Lower lobe of right lung (tissue), 2 donors: ENCODE results near the gene GTPBP3. TPM values are rescaled to one million over a fixed set of nuclear protein-coding genes. Genes with fewer than 3 reads are reported as not detected.

Experiments used
- ATAC-seq, 2 donors: fragments of 200-7000 bp; cut with Tn5 transposase; one replicate each; pipeline ENCODE4 v1.9.1; 2020 to 2022; ENCODE audit warnings: mild to moderate bottlenecking in 2 of 2, moderate library complexity in 2 of 2
- DNase-seq: peaks from one replicate; pipeline ENCODE4 v3.0.0-alpha.2; 2020
- H3K27ac ChIP-seq: fragments of 200-600 bp; one replicate; pipeline ENCODE4 v1.8.0; 2022
- H3K27me3 ChIP-seq: fragments of 200-600 bp; one replicate; pipeline ENCODE4 v1.8.0; 2022; ENCODE audit warnings: low read depth
- H3K36me3 ChIP-seq: fragments of 200-600 bp; one replicate; pipeline ENCODE4 v1.8.0; 2022; ENCODE audit warnings: mild to moderate bottlenecking
- H3K4me1 ChIP-seq: fragments of 200-600 bp; one replicate; pipeline ENCODE4 v1.8.0; 2022
- H3K4me3 ChIP-seq: fragments of 200-600 bp; one replicate; pipeline ENCODE4 v1.8.0; 2022; ENCODE audit warnings: mild to moderate bottlenecking
- H3K9me3 ChIP-seq: fragments of 200-600 bp; one replicate; pipeline ENCODE4 v1.8.0; 2022
- intact Hi-C: fragments of 100-400 bp; cut with DNase I; formaldehyde crosslinking; loops from one replicate; pipeline ENCODE4 v1.11.0; 2022
- total RNA-seq: library from RNA; stranded (reverse); fragmentation: NEBNext Ultra II Directional; extraction: Animal tissue kit (Norgen Biotek cat#: 25700); gene quantifications from one replicate; pipeline ENCODE4 v1.2.1, GENCODE V29; 2021
- TF ChIP-seq, protein P1 (sequence below): fragments of 200-600 bp; IDR thresholded peaks from one replicate; pipeline ENCODE4 v1.8.0; 2022; ENCODE audit warnings: antibody characterized with exemption, mild to moderate bottlenecking
- donor health status: DM: no; HTN: yes; CAD: no; lungs with severe emphysema.

Gene GTPBP3
- total RNA-seq, 1 donor from 2014 or later = 21.0 TPM

DNA sequence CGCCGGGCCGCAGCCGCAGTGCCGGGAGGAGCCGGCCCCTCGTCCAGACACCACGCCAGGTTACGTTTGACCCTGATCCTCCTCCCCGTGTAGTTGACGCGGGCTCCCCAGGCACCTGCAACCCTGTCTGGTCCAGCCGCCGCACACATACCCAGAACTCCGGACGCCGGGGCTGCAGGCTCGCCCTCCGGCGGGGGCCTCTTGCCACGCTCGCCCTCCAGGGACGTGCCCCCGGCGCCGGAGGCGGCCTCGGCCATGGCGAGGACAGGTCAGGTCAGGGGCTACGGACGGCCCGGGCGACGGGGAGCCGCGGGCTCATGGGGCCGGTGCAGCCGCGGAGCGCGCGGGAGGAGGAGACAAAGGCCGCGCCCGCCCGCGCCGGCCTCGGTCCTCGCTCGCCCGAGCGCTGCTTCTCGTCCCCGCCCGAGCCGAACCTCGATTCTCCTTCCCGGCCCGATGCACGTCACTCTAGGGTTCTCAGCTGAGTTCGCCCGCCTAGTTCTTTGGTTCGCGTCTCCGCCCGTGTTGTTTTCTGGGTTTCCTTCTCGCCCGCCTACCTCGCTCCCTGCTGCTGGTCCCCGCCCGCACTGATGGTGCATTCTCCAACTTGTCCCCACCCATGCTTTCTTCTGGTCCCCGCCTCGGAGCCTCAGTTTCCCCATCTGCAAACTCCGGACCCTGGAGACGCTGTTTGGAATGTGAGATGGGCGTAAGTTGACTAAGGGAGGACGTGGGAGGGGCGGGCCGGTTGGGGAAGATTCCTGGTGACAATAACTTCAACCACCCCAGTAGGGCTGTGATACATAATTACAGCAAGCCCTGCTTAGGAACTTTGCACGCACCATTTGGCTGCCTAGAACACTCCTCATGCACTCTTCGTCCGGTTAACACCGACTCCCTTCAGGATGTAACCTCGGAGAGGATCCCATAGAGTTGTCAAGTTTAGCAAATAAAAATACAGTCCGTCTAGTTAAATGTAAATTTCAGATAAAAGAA is 2.6 kb upstream of the GTPBP3 start, which contains the start of gene ANO8:
ANO8 (minus strand) TSS at position 442 of the 996 bp plus-strand sequence; CDS start at position 257, 185 bp downstream.
- TF ChIP-seq, protein P1, sequence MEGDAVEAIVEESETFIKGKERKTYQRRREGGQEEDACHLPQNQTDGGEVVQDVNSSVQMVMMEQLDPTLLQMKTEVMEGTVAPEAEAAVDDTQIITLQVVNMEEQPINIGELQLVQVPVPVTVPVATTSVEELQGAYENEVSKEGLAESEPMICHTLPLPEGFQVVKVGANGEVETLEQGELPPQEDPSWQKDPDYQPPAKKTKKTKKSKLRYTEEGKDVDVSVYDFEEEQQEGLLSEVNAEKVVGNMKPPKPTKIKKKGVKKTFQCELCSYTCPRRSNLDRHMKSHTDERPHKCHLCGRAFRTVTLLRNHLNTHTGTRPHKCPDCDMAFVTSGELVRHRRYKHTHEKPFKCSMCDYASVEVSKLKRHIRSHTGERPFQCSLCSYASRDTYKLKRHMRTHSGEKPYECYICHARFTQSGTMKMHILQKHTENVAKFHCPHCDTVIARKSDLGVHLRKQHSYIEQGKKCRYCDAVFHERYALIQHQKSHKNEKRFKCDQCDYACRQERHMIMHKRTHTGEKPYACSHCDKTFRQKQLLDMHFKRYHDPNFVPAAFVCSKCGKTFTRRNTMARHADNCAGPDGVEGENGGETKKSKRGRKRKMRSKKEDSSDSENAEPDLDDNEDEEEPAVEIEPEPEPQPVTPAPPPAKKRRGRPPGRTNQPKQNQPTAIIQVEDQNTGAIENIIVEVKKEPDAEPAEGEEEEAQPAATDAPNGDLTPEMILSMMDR = no peak
- Histone ChIP-seq H3K4me3 (peak within 1 kb of the TSS; percentile 88), H3K27ac (peak within 1 kb of the TSS; percentile 81), H3K4me1 (peaks cover 33% of the 10 kb centered on the region), H3K36me3 (no peaks in the 10 kb centered on the region), H3K9me3 (no peaks in the 10 kb centered on the region), H3K27me3 (peaks cover under 1% of the 10 kb centered on the region)
- intact Hi-C loops = no loop called here
- DNase-seq = peak; percentile 96
- peak; percentile 82 to 89 for ATAC-seq

DNA sequence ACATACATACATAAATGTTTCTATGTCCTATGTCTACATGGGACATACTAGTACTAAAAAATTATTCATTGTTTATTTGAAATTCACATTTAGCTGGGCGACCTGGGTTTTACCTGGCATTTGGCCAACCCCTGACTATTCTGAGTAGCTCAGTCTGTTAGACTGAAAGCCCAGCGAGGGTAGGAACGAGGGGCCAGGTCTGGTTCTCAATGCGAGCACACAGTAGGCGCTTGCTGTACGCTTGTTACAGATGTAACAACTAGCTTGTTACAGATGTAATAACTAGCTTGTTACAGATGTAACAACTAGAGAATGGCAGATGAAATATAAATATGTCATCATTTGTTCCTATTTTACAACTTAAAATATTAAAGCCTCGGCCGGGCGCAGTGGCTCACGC is 1.8 kb upstream of the GTPBP3 start:
- no peaks in the 10 kb centered on the region for H3K9me3 ChIP-seq
- TF ChIP-seq, protein P1 = no peak
- H3K27me3 ChIP-seq = no peaks in the 10 kb centered on the region
- ATAC-seq (no peak), DNase-seq (no peak)
- no peak overlapping the region for H3K27ac ChIP-seq
- intact Hi-C loops = no loop called here
- no peaks in the 10 kb centered on the region for H3K36me3 ChIP-seq
- H3K4me1 ChIP-seq = peaks cover 33% of the 10 kb centered on the region
- no peak overlapping the region for H3K4me3 ChIP-seq

DNA sequence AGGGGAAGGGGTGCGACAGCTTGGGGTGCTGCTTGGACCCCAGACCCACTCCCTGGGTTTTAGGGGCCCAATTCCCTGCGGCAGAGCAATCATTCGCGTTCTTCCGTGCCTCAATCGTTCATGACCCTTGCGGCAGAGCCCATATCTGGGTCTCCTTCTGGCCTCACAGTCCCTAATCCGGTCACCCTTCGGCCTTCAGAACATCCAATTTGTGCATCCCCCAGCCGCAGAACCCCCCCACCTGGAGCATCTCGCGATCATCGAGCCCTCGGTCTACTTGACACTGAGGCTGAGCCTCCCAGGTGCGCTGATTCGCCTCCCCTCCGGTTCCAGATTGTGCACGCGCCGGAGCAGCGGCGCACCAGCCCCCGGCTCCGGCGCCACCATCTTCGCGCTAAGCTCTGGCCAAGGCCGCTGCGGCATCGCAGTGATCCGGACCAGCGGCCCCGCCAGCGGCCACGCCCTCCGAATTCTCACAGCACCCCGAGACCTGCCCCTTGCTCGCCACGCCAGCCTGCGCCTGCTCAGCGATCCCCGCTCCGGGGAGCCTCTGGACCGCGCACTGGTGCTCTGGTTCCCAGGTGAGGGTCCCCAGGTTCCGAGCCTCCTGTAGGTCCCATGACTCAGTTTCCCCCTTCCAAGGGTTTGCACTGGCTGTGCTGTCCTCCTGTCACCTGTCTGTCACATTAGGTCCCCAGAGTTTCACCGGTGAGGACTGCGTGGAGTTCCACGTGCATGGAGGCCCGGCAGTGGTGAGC is 501 bp downstream of the GTPBP3 start:
- intact Hi-C loops = no loop called here
- ATAC-seq (no peak), DNase-seq (no peak)
- no peaks in the 10 kb centered on the region for H3K27me3 ChIP-seq
- H3K36me3 ChIP-seq = peaks cover 8% of the 10 kb centered on the region
- peak overlapping the region; percentile 95 for H3K27ac ChIP-seq
- TF ChIP-seq, protein P1 = no peak
- peaks cover 33% of the 10 kb centered on the region for H3K4me1 ChIP-seq
- peak overlapping the region; percentile 96 for H3K4me3 ChIP-seq
- H3K9me3 ChIP-seq = no peaks in the 10 kb centered on the region

DNA sequence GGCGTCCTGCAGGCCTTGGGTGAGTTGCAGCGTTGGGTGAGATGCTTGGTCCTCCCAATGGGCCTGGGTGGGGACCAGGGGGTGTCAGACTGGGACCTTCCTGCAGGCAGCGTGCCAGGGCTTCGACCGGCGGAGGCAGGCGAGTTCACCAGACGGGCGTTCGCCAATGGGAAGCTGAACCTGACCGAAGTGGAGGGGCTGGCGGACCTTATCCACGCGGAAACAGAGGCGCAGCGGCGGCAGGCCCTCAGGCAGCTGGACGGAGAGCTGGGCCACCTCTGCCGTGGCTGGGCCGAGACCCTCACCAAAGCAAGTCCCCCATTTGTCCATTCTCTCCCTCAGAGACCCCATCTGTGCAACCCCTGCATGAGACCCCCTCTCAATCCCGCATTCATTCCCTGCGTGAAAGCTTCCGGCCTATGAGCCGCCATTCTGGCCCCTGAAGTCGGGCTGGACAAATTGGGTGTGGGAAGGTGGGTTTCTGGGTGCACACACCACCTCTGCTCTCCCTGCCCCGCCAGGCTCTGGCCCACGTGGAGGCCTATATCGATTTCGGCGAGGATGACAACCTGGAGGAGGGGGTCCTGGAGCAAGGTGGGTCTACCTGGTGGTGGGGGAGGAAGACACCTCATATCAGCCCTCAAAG is 1.2 kb downstream of the GTPBP3 start:
- no peaks in the 10 kb centered on the region for H3K27me3 ChIP-seq
- no peak overlapping the region for H3K27ac ChIP-seq
- H3K4me1 ChIP-seq = peaks cover 32% of the 10 kb centered on the region
- peaks cover 8% of the 10 kb centered on the region for H3K36me3 ChIP-seq
- DNase-seq = no peak
- H3K9me3 ChIP-seq = no peaks in the 10 kb centered on the region
- intact Hi-C loops = no loop called here
- TF ChIP-seq, protein P1 = no peak
- no peak for ATAC-seq
- H3K4me3 ChIP-seq = no peak overlapping the region

DNA sequence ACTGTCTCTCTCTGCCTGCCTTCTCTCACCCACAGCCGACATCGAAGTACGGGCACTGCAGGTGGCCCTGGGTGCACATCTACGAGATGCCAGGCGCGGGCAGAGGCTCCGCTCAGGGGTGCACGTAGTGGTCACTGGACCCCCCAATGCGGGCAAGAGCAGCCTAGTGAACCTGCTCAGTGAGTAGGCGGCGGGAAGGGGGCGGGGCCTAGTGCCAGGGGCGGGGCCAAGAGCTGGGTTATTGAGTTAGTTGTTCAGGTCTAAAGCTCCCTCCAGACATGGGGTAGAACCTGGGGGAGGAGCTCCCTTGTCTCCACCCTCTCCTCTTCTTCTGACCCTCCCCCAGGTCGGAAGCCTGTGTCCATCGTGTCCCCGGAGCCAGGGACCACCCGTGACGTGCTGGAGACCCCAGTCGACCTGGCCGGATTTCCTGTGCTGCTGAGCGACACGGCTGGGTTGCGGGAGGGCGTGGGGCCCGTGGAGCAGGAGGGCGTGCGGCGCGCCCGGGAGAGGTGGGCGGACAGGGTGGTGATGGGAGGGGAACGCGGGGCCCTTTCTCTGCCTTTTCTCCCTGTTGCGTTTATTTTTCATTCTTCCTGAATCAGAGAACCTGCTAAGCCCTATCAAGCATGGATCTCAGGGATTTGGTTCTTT is 1.9 kb downstream of the GTPBP3 start:
- TF ChIP-seq, protein P1 = no peak
- Histone ChIP-seq H3K36me3 (peaks cover 8% of the 10 kb centered on the region), H3K27ac (no peak overlapping the region), H3K4me1 (peaks cover 25% of the 10 kb centered on the region), H3K9me3 (no peaks in the 10 kb centered on the region), H3K27me3 (no peaks in the 10 kb centered on the region), H3K4me3 (no peak overlapping the region)
- intact Hi-C loops = no loop called here
- DNase-seq (no peak), ATAC-seq (no peak)
